Measurements from ENCODE around the gene FLRT2. TPM values are rescaled to one million over a fixed set of nuclear protein-coding genes. Genes with fewer than 3 reads are reported as not detected.

Gene FLRT2
- total and polyA plus RNA-seq, 9 of the 15 experiments (the other 6 are each of a cell fraction or from before 2014, with no cell fraction given) = 0.02 TPM; not detected in 8

DNA sequence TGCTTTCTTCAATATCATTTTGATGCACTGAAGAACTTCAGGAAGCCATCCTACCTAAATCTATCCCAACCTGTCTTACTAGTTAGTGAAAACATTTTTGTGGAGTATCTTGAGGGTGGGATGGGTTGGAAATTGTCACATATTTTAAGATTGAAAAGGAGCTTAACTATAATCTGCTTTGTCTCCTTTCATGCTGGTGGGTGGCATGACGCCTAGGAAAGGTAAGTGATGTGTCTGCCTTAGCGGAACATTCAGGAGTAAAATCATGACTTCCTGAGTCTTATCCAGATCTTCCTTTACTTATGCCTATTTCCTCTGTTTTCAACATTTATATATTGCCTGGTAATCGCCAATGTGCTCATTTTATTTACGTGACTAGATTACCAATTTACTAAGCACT, 74.1 kb downstream of the FLRT2 start (continued):
- TF ChIP-seq, protein P1, sequence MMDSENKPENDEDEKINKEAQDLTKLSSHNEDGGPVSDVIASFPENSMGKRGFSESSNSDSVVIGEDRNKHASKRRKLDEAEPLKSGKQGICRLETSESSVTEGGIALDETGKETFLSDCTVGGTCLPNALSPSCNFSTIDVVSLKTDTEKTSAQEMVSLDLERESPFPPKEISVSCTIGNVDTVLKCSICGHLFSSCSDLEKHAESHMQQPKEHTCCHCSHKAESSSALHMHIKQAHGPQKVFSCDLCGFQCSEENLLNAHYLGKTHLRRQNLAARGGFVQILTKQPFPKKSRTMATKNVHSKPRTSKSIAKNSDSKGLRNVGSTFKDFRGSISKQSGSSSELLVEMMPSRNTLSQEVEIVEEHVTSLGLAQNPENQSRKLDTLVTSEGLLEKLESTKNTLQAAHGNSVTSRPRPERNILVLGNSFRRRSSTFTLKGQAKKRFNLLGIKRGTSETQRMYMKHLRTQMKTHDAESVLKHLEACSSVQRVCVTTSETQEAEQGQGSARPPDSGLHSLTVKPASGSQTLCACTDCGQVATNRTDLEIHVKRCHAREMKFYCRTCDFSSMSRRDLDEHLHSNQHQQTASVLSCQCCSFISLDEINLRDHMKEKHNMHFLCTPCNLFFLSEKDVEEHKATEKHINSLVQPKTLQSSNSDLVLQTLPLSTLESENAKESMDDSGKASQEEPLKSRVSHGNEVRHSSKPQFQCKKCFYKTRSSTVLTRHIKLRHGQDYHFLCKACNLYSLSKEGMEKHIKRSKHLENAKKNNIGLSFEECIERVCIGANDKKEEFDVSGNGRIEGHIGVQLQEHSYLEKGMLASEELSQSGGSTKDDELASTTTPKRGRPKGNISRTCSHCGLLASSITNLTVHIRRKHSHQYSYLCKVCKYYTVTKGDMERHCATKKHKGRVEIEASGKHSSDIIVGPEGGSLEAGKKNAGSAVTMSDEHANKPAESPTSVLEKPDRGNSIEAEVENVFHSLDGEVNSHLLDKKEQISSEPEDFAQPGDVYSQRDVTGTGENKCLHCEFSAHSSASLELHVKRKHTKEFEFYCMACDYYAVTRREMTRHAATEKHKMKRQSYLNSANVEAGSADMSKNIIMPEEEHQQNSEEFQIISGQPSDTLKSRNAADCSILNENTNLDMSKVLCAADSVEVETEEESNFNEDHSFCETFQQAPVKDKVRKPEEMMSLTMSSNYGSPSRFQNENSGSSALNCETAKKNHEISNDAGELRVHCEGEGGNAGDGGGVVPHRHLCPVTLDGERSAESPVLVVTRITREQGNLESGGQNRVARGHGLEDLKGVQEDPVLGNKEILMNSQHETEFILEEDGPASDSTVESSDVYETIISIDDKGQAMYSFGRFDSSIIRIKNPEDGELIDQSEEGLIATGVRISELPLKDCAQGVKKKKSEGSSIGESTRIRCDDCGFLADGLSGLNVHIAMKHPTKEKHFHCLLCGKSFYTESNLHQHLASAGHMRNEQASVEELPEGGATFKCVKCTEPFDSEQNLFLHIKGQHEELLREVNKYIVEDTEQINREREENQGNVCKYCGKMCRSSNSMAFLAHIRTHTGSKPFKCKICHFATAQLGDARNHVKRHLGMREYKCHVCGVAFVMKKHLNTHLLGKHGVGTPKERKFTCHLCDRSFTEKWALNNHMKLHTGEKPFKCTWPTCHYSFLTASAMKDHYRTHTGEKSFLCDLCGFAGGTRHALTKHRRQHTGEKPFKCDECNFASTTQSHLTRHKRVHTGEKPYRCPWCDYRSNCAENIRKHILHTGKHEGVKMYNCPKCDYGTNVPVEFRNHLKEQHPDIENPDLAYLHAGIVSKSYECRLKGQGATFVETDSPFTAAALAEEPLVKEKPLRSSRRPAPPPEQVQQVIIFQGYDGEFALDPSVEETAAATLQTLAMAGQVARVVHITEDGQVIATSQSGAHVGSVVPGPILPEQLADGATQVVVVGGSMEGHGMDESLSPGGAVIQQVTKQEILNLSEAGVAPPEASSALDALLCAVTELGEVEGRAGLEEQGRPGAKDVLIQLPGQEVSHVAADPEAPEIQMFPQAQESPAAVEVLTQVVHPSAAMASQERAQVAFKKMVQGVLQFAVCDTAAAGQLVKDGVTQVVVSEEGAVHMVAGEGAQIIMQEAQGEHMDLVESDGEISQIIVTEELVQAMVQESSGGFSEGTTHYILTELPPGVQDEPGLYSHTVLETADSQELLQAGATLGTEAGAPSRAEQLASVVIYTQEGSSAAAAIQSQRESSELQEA (IDR thresholded peaks at IDR 0.05; ENCODE audit: low read depth) = no peak
- no peak for TF ChIP-seq CBX8 (IDR thresholded peaks at IDR 0.05; ENCODE audit: borderline replicate concordance, extremely low read depth, low read depth, low read length, poor library complexity, severe bottlenecking)
- TF ChIP-seq, protein P2, sequence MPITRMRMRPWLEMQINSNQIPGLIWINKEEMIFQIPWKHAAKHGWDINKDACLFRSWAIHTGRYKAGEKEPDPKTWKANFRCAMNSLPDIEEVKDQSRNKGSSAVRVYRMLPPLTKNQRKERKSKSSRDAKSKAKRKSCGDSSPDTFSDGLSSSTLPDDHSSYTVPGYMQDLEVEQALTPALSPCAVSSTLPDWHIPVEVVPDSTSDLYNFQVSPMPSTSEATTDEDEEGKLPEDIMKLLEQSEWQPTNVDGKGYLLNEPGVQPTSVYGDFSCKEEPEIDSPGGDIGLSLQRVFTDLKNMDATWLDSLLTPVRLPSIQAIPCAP (CRISPR knock-in tag; IDR thresholded peaks at IDR 0.05; ENCODE audit: borderline replicate concordance) = no peak
- TF ChIP-seq, protein P3, sequence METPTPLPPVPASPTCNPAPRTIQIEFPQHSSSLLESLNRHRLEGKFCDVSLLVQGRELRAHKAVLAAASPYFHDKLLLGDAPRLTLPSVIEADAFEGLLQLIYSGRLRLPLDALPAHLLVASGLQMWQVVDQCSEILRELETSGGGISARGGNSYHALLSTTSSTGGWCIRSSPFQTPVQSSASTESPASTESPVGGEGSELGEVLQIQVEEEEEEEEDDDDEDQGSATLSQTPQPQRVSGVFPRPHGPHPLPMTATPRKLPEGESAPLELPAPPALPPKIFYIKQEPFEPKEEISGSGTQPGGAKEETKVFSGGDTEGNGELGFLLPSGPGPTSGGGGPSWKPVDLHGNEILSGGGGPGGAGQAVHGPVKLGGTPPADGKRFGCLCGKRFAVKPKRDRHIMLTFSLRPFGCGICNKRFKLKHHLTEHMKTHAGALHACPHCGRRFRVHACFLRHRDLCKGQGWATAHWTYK (CRISPR knock-in tag; IDR thresholded peaks at IDR 0.05) = no peak
- TF ChIP-seq HMG20B (CRISPR knock-in tag; IDR thresholded peaks at IDR 0.05) = no peak
- TF ChIP-seq ZNF354B (CRISPR knock-in tag; IDR thresholded peaks at IDR 0.05) = no peak

All from K562 (cell line).